Parathyroid adenoma (tissue), 2 donors: ENCODE results near the gene GRIK2.

Source experiments
- H2AFZ ChIP-seq: fragments of 300-600 bp; sonication (generic); one replicate; pipeline ENCODE4 v1.7.0; 2017; ENCODE audit warnings: antibody characterized with exemption, mild to moderate bottlenecking
- H3K27ac ChIP-seq: fragments of 300-600 bp; sonication (generic); one replicate; pipeline ENCODE4 v1.7.0; 2017
- H3K27me3 ChIP-seq: fragments of 300-600 bp; sonication (generic); one replicate; pipeline ENCODE4 v1.7.0; 2017; ENCODE audit warnings: low read length; ENCODE audit not compliant: control insufficient read depth, insufficient read depth
- H3K36me3 ChIP-seq: fragments of 300-600 bp; sonication (generic); one replicate; pipeline ENCODE4 v1.7.0; 2017; ENCODE audit warnings: low read length; ENCODE audit not compliant: control insufficient read depth, insufficient read depth
- H3K4me1 ChIP-seq: fragments of 300-600 bp; sonication (generic); one replicate; pipeline ENCODE4 v1.7.0; 2017; ENCODE audit warnings: control low read depth
- H3K4me2 ChIP-seq: fragments of 300-600 bp; sonication (generic); one replicate; pipeline ENCODE4 v1.7.0; 2017; ENCODE audit warnings: low read length
- H3K4me3 ChIP-seq: fragments of 300-600 bp; sonication (generic); one replicate; pipeline ENCODE4 v1.7.0; 2017; ENCODE audit warnings: low read depth, low read length
- H3K79me2 ChIP-seq: fragments of 300-600 bp; sonication (generic); one replicate; pipeline ENCODE4 v1.7.0; 2017; ENCODE audit warnings: control low read depth
- H3K9ac ChIP-seq: fragments of 300-600 bp; sonication (generic); one replicate; pipeline ENCODE4 v1.7.0; 2017; ENCODE audit warnings: mild to moderate bottlenecking
- H3K9me3 ChIP-seq: fragments of 300-600 bp; sonication (generic); one replicate; pipeline ENCODE4 v1.7.0; 2017; ENCODE audit warnings: low read length; ENCODE audit not compliant: control insufficient read depth
- CTCF ChIP-seq: fragments of 300-600 bp; sonication (generic); IDR thresholded peaks from one replicate; pipeline ENCODE4 v1.7.0; 2017; ENCODE audit warnings: antibody characterized with exemption, mild to moderate bottlenecking
- donor health status: primary hyperparathyroidism.

GRIK2 gene

GRCh38 chr6:101607111-101607690 is 213.7 kb downstream of the GRIK2 start:
- Histone ChIP-seq H3K4me3 (no peak overlapping the region), H3K79me2 (no peaks in the 10 kb centered on the region), H3K9ac (no peak overlapping the region), H3K27me3 (no peaks in the 10 kb centered on the region), H3K36me3 (no peaks in the 10 kb centered on the region), H3K27ac (no peak overlapping the region), H3K9me3 (no peaks in the 10 kb centered on the region), H3K4me2 (no peak overlapping the region), H2AFZ (no peak overlapping the region), H3K4me1 (no peaks in the 10 kb centered on the region)
- no peak for TF ChIP-seq CTCF

- Histone ChIP-seq H3K79me2 (no peaks in the 10 kb centered on the region), H3K4me1 (no peaks in the 10 kb centered on the region), H2AFZ (no peak overlapping the region), H3K27me3 (no peaks in the 10 kb centered on the region), H3K9me3 (no peaks in the 10 kb centered on the region), H3K4me2 (no peak overlapping the region), H3K36me3 (no peaks in the 10 kb centered on the region), H3K4me3 (no peak overlapping the region), H3K27ac (no peak overlapping the region), H3K9ac (no peak overlapping the region)
- no peak for TF ChIP-seq CTCF
Measured at GRCh38 chr6:101608703-101609102, 215.2 kb downstream of the GRIK2 start.

- no peak overlapping the region for H2AFZ ChIP-seq
- no peaks in the 10 kb centered on the region for H3K9me3 ChIP-seq
- H3K4me2 ChIP-seq: no peak overlapping the region
- no peak for TF ChIP-seq CTCF
- H3K9ac ChIP-seq: no peak overlapping the region
- H3K27ac ChIP-seq: no peak overlapping the region
- H3K36me3 ChIP-seq: no peaks in the 10 kb centered on the region
- H3K27me3 ChIP-seq: no peaks in the 10 kb centered on the region
- no peaks in the 10 kb centered on the region for H3K4me1 ChIP-seq
- no peaks in the 10 kb centered on the region for H3K79me2 ChIP-seq
- no peak overlapping the region for H3K4me3 ChIP-seq
Measured at GRCh38 chr6:101613556-101613955, 220.0 kb downstream of the GRIK2 start.

- Histone ChIP-seq H3K4me3 (no peak overlapping the region), H3K9me3 (no peaks in the 10 kb centered on the region), H2AFZ (no peak overlapping the region), H3K27ac (no peak overlapping the region), H3K4me2 (no peak overlapping the region), H3K27me3 (no peaks in the 10 kb centered on the region), H3K4me1 (no peaks in the 10 kb centered on the region), H3K79me2 (no peaks in the 10 kb centered on the region), H3K9ac (no peak overlapping the region), H3K36me3 (no peaks in the 10 kb centered on the region)
- no peak for TF ChIP-seq CTCF
Measured at GRCh38 chr6:101614774-101615173, 221.3 kb downstream of the GRIK2 start.

- H3K4me1 ChIP-seq: no peaks in the 10 kb centered on the region
- no peak overlapping the region for H3K4me2 ChIP-seq
- H3K27me3 ChIP-seq: no peaks in the 10 kb centered on the region
- H3K36me3 ChIP-seq: no peaks in the 10 kb centered on the region
- no peaks in the 10 kb centered on the region for H3K9me3 ChIP-seq
- no peaks in the 10 kb centered on the region for H3K79me2 ChIP-seq
- no peak overlapping the region for H3K27ac ChIP-seq
- H3K9ac ChIP-seq: no peak overlapping the region
- H3K4me3 ChIP-seq: no peak overlapping the region
- TF ChIP-seq CTCF: no peak
- H2AFZ ChIP-seq: no peak overlapping the region
Measured at GRCh38 chr6:101626269-101626668, 232.8 kb downstream of the GRIK2 start.
